WI38 (cell line): Measurements from ENCODE around the gene ARHGAP30.

Experiments used
- H3K4me3 ChIP-seq: 2 replicates; pipeline ENCODE4 v1.5.1; 2011; ENCODE audit warnings: low read depth, mild to moderate bottlenecking, control low read depth, low read length
- CTCF ChIP-seq: IDR thresholded peaks from 2 replicates; pipeline ENCODE4 v1.5.1; 2012; ENCODE audit warnings: low read depth, mild to moderate bottlenecking, control low read depth, low read length

ARHGAP30 gene

GRCh38 chr1:161045736-161046604, 23.7 kb downstream of the ARHGAP30 start, which contains the start of gene USF1:
TSS of gene USF1 (minus strand) at chr1:161045977. CDS start at chr1:161043275, 2,702 bp downstream.
- peak within 1 kb of the TSS; percentile 91 for H3K4me3 ChIP-seq
- no peak for TF ChIP-seq CTCF

- TF ChIP-seq CTCF = no peak
- peak overlapping the region; percentile 91 for H3K4me3 ChIP-seq
Measured at GRCh38 chr1:161044908-161045735, 24.6 kb downstream of the ARHGAP30 start.

GRCh38 chr1:161044535-161044907, 25.2 kb downstream of the ARHGAP30 start:
- peak overlapping the region; percentile 91 for H3K4me3 ChIP-seq
- no peak for TF ChIP-seq CTCF

GRCh38 chr1:161039546-161039945, 30.1 kb downstream of the ARHGAP30 start:
- H3K4me3 ChIP-seq = no peak overlapping the region

GRCh38 chr1:161039154-161039545, 30.5 kb downstream of the ARHGAP30 start:
- TF ChIP-seq CTCF = no peak
- no peak overlapping the region for H3K4me3 ChIP-seq

More at GRCh38 chr1:161039546-161039945, 30.1 kb downstream of the ARHGAP30 start:
- no peak for TF ChIP-seq CTCF

- H3K4me3 ChIP-seq = no peak within 1 kb of the TSS
- no peak for TF ChIP-seq CTCF
Measured at GRCh38 chr1:161038523-161039153, 31.1 kb downstream of the ARHGAP30 start, which contains the start of gene TSTD1. TSS of gene TSTD1 (minus strand) at chr1:161038964. CDS start at chr1:161038889, 75 bp downstream.
